ENCODE results near the gene RAB33B. TPM values are rescaled to one million over a fixed set of nuclear protein-coding genes. Genes with fewer than 3 reads are reported as not detected.

RAB33B gene
- total RNA-seq, 6 experiments from 2014 or later: 10.9 to 15.1 (median 12.1) TPM

DNA sequence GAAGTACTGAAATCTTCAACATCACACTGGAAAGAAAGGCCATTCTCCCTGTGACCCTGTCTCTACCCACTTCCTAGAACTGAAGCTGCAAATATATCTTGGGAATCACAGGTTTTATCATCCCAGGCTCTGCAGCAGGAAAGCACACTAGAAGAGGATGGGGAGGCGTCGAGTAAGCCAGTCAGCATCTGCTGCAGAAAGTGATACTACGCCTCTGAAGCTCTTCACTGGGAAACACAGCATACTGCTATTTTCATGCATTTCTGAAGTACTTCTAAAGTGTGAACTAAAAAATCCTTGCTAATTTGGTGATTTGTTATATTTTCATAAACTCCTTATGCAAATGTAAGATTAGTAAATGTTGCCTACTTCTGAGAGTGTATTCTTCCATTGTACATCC is 29.1 kb downstream of the RAB33B start:
- H3K9me3 ChIP-seq: no peaks in the 10 kb centered on the region
- intact Hi-C loops (cut with DNase I): no loop called here
- ATAC-seq (no peak), DNase-seq (no peak)
- no peaks in the 10 kb centered on the region for H3K27me3 ChIP-seq
- WGBS (ENCODE audit: insufficient coverage, low coverage, low lambda C conversion rate, missing lambda C conversion rate): 90% methylated on average over 2 of the region's 3 CpGs
- peaks cover 0 to 7% (median 0%) of the 10 kb centered on the region in 4 donors for H3K4me1 ChIP-seq
- no peaks in the 10 kb centered on the region for H3K36me3 ChIP-seq
- H3K27ac ChIP-seq: no peak overlapping the region
- TF ChIP-seq POLR2A (IDR thresholded peaks at IDR 0.05): no peak
- no peak for TF ChIP-seq CTCF (IDR thresholded peaks at IDR 0.05)
- H3K4me3 ChIP-seq: no peak overlapping the region

- no peak overlapping the region for H3K27ac ChIP-seq
- H3K4me3 ChIP-seq: no peak overlapping the region
- no peaks in the 10 kb centered on the region for H3K36me3 ChIP-seq
- intact Hi-C loops (cut with DNase I): no loop called here
- WGBS (ENCODE audit: insufficient coverage, low coverage, low lambda C conversion rate, missing lambda C conversion rate): 63% methylated on average over 6 of the region's 11 CpGs
- ATAC-seq (peak in 1 of 4 donors; percentile 47), DNase-seq (no peak)
- no peaks in the 10 kb centered on the region for H3K27me3 ChIP-seq
- TF ChIP-seq POLR2A (IDR thresholded peaks at IDR 0.05) (no peak), CTCF (IDR thresholded peaks at IDR 0.05) (no peak)
- H3K9me3 ChIP-seq: no peaks in the 10 kb centered on the region
- H3K4me1 ChIP-seq: peaks cover 0 to 7% (median 0%) of the 10 kb centered on the region in 4 donors
Observed at GRCh38 chr4:139484783-139485311, 30.9 kb downstream of the RAB33B start.

- Histone ChIP-seq H3K4me1 (no peaks in the 10 kb centered on the region), H3K27me3 (no peaks in the 10 kb centered on the region), H3K36me3 (no peaks in the 10 kb centered on the region), H3K4me3 (no peak overlapping the region), H3K27ac (no peak overlapping the region), H3K9me3 (no peaks in the 10 kb centered on the region)
- ATAC-seq (no peak), DNase-seq (no peak)
- intact Hi-C loops (cut with DNase I): no loop called here
- no peak for TF ChIP-seq POLR2A (IDR thresholded peaks at IDR 0.05)
- no peak for TF ChIP-seq CTCF (IDR thresholded peaks at IDR 0.05)
- WGBS (ENCODE audit: insufficient coverage, low coverage, low lambda C conversion rate, missing lambda C conversion rate): 91% methylated on average over 3 of the region's 3 CpGs
Observed at GRCh38 chr4:139488442-139488841, 34.5 kb downstream of the RAB33B start.

- Histone ChIP-seq H3K27me3 (no peaks in the 10 kb centered on the region), H3K4me3 (no peak overlapping the region), H3K36me3 (no peaks in the 10 kb centered on the region), H3K9me3 (no peaks in the 10 kb centered on the region), H3K4me1 (peaks cover 0 to 4% (median 0%) of the 10 kb centered on the region in 4 donors), H3K27ac (no peak overlapping the region)
- DNase-seq (no peak), ATAC-seq (no peak)
- TF ChIP-seq POLR2A (IDR thresholded peaks at IDR 0.05): no peak
- TF ChIP-seq CTCF (IDR thresholded peaks at IDR 0.05): no peak
- intact Hi-C loops (cut with DNase I): no loop called here
Observed at GRCh38 chr4:139489638-139490037, 35.7 kb downstream of the RAB33B start.

GRCh38 chr4:139492429-139492828 is 38.5 kb downstream of the RAB33B start:
- intact Hi-C loops (cut with DNase I): no loop called here
- DNase-seq (no peak), ATAC-seq (no peak)
- no peaks in the 10 kb centered on the region for H3K9me3 ChIP-seq
- no peak overlapping the region for H3K27ac ChIP-seq
- TF ChIP-seq CTCF (IDR thresholded peaks at IDR 0.05) (no peak), POLR2A (IDR thresholded peaks at IDR 0.05) (no peak)
- H3K4me3 ChIP-seq: no peak overlapping the region
- no peaks in the 10 kb centered on the region for H3K27me3 ChIP-seq
- H3K4me1 ChIP-seq: peaks cover 0 to 22% (median 3%) of the 10 kb centered on the region in 4 donors
- 100% methylated on average over 1 of the region's 2 CpGs for WGBS (ENCODE audit: insufficient coverage, low coverage, low lambda C conversion rate, missing lambda C conversion rate)
- no peaks in the 10 kb centered on the region for H3K36me3 ChIP-seq

Data from right lobe of liver (tissue), 6 donors.